22Rv1 (cell line): Measurements from ENCODE around the gene CDKN2A.

ENCODE experiments used
- H3K27ac ChIP-seq: fragments of 450-650 bp; 2 replicates; pipeline ENCODE4 v1.5.1; 2017
- CTCF ChIP-seq: fragments of 450-650 bp; IDR thresholded peaks from 2 replicates; pipeline ENCODE4 v1.5.1; 2017; ENCODE audit warnings: mild to moderate bottlenecking
- ZFX ChIP-seq: fragments of 450-650 bp; IDR thresholded peaks from 2 replicates; pipeline ENCODE4 v1.6.1; 2017; ENCODE audit warnings: antibody characterized with exemption, borderline replicate concordance

CDKN2A gene

GRCh38 chr9:22028394-22028793 is 34.2 kb upstream of the CDKN2A start:
- no peak for TF ChIP-seq CTCF
- TF ChIP-seq ZFX: no peak
- H3K27ac ChIP-seq: no peak overlapping the region

GRCh38 chr9:22026696-22027095 is 32.5 kb upstream of the CDKN2A start:
- no peak overlapping the region for H3K27ac ChIP-seq
- TF ChIP-seq ZFX: no peak

- TF ChIP-seq ZFX (no peak), CTCF (no peak)
- no peak overlapping the region for H3K27ac ChIP-seq
Measured at GRCh38 chr9:22022396-22022795, 28.2 kb upstream of the CDKN2A start.

- H3K27ac ChIP-seq: no peak overlapping the region
- TF ChIP-seq ZFX (no peak), CTCF (no peak)
Measured at GRCh38 chr9:22010866-22011625, 16.9 kb upstream of the CDKN2A start.

- H3K27ac ChIP-seq: peak overlapping the region; percentile 86
- TF ChIP-seq ZFX (no peak), CTCF (no peak)
Measured at GRCh38 chr9:22009506-22009867, 15.3 kb upstream of the CDKN2A start.

GRCh38 chr9:22008717-22009505 is 14.7 kb upstream of the CDKN2A start, which contains the start of gene CDKN2B:
Gene CDKN2B, minus strand, starts transcription at chr9:22009305. Its CDS starts 352 bp downstream, at chr9:22008953.
- TF ChIP-seq ZFX: no peak
- TF ChIP-seq CTCF: peak; percentile 99
- H3K27ac ChIP-seq: peak within 1 kb of the TSS; percentile 86

GRCh38 chr9:22008384-22008716 is 14.2 kb upstream of the CDKN2A start:
- TF ChIP-seq CTCF (no peak), ZFX (no peak)
- peak overlapping the region; percentile 86 for H3K27ac ChIP-seq
